HG03159 (cell line): Measurements from ENCODE around the gene MALT1.
"Not testable (repeated sequence)": the region's sequence is repeated elsewhere in the genome, so short reads cannot be mapped to it uniquely, and the experiment has no call there.

ENCODE experiments used
- ATAC-seq: cut with Tn5 transposase; IDR thresholded peaks from one replicate; pipeline ENCODE4 v1.9.1; 2021; ENCODE audit warnings: mild to moderate bottlenecking, moderate library complexity; ENCODE audit not compliant: unreplicated experiment

The MALT1 gene

GRCh38 chr18:58770601-58771000, 99.3 kb downstream of the MALT1 start:
- no peak for ATAC-seq

GRCh38 chr18:58772161-58772560, 100.9 kb downstream of the MALT1 start:
- no peak for ATAC-seq

GRCh38 chr18:58776084-58776483, 104.8 kb downstream of the MALT1 start:
- ATAC-seq = no peak

GRCh38 chr18:58776541-58776940, 105.3 kb downstream of the MALT1 start:
- not testable (repeated sequence) for ATAC-seq

GRCh38 chr18:58777471-58777870, 106.2 kb downstream of the MALT1 start:
- ATAC-seq = no peak

- no peak for ATAC-seq
Measured at GRCh38 chr18:58779529-58779928, 108.3 kb downstream of the MALT1 start.

- ATAC-seq = no peak
Measured at GRCh38 chr18:58780045-58780444, 108.8 kb downstream of the MALT1 start.

- peak; percentile 57 for ATAC-seq
Measured at GRCh38 chr18:58781627-58782194, 110.4 kb downstream of the MALT1 start.

GRCh38 chr18:58784601-58785137, 113.4 kb downstream of the MALT1 start:
- ATAC-seq = no peak

- ATAC-seq = no peak
Measured at GRCh38 chr18:58785171-58785805, 114.0 kb downstream of the MALT1 start.

- ATAC-seq = no peak
Measured at GRCh38 chr18:58785870-58786269, 114.6 kb downstream of the MALT1 start.

- ATAC-seq = no peak
Measured at GRCh38 chr18:58787536-58788149, 116.4 kb downstream of the MALT1 start.

GRCh38 chr18:58788470-58788869, 117.2 kb downstream of the MALT1 start:
- ATAC-seq = no peak

GRCh38 chr18:58788971-58789875, 118.0 kb downstream of the MALT1 start:
- no peak for ATAC-seq

GRCh38 chr18:58789876-58790240, 118.6 kb downstream of the MALT1 start:
- ATAC-seq = no peak

GRCh38 chr18:58792086-58792485, 120.8 kb downstream of the MALT1 start:
- peak; percentile 94 for ATAC-seq

GRCh38 chr18:58793361-58793760, 122.1 kb downstream of the MALT1 start:
- ATAC-seq = no peak

- ATAC-seq = no peak
Measured at GRCh38 chr18:58796220-58796619, 125.0 kb downstream of the MALT1 start.

- ATAC-seq = peak; percentile 95
Measured at GRCh38 chr18:58800582-58800981, 129.3 kb downstream of the MALT1 start.

- ATAC-seq = no peak
Measured at GRCh38 chr18:58802959-58803358, 131.7 kb downstream of the MALT1 start.

- ATAC-seq = no peak
Measured at GRCh38 chr18:58803978-58804377, 132.7 kb downstream of the MALT1 start.
